Omental fat pad (tissue), 4 donors: ENCODE results near the gene FMN1. TPM values are rescaled to one million over a fixed set of nuclear protein-coding genes. Genes with fewer than 3 reads are reported as not detected.

Source experiments
- ATAC-seq: fragments of 150-250 bp; one replicate; pipeline ENCODE4 v1.9.1; 2016; ENCODE audit warnings: mild to moderate bottlenecking, moderate library complexity; ENCODE audit not compliant: low FRiP score
- DNase-seq: peaks from one replicate; pipeline ENCODE4 v3.0.0-alpha.2; 2019; ENCODE audit warnings: low spot score
- CTCF ChIP-seq, 3 donors: fragments of 450-650 bp; IDR thresholded peaks; one replicate each; pipeline ENCODE4 v1.5.1; 2016 to 2017; ENCODE audit warnings: antibody characterized with exemption in 3 of 3, mild to moderate bottlenecking in 3 of 3, moderate library complexity in 2 of 3
- total RNA-seq, 4 donors: library from RNA; depleted of rRNA; stranded (reverse); fragments of >200 nt; gene quantifications; one replicate each; pipeline ENCODE4 v1.1.0, GENCODE V29; 2016

The FMN1 gene
- total RNA-seq, 4 donors from 2014 or later, result 19.9 to 35.5 (median 28.5) TPM

- TF ChIP-seq CTCF (IDR thresholded peaks at IDR 0.05), result no peak
- DNase-seq (no peak), ATAC-seq (no peak)
These were observed 461.2 kb downstream of the FMN1 start for GRCh38 chr15:32733281-32733680.

GRCh38 chr15:32732574-32733157, 461.8 kb downstream of the FMN1 start:
- ATAC-seq, result no peak
- TF ChIP-seq CTCF (IDR thresholded peaks at IDR 0.05), result no peak
- DNase-seq, result no peak

DNA sequence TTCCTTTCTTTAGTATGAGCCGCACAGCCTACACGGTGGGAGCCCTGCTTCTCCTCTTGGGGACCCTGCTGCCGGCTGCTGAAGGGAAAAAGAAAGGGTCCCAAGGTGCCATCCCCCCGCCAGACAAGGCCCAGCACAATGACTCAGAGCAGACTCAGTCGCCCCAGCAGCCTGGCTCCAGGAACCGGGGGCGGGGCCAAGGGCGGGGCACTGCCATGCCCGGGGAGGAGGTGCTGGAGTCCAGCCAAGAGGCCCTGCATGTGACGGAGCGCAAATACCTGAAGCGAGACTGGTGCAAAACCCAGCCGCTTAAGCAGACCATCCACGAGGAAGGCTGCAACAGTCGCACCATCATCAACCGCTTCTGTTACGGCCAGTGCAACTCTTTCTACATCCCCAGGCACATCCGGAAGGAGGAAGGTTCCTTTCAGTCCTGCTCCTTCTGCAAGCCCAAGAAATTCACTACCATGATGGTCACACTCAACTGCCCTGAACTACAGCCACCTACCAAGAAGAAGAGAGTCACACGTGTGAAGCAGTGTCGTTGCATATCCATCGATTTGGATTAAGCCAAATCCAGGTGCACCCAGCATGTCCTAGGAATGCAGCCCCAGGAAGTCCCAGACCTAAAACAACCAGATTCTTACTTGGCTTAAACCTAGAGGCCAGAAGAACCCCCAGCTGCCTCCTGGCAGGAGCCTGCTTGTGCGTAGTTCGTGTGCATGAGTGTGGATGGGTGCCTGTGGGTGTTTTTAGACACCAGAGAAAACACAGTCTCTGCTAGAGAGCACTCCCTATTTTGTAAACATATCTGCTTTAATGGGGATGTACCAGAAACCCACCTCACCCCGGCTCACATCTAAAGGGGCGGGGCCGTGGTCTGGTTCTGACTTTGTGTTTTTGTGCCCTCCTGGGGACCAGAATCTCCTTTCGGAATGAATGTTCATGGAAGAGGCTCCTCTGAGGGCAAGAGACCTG, 463.5 kb downstream of the FMN1 start:
- TF ChIP-seq CTCF (IDR thresholded peaks at IDR 0.05), result no peak
- DNase-seq, result no peak
- ATAC-seq, result no peak

GRCh38 chr15:32729700-32730395, 464.7 kb downstream of the FMN1 start:
- DNase-seq (no peak), ATAC-seq (no peak)
- TF ChIP-seq CTCF (IDR thresholded peaks at IDR 0.05), result no peak

DNA sequence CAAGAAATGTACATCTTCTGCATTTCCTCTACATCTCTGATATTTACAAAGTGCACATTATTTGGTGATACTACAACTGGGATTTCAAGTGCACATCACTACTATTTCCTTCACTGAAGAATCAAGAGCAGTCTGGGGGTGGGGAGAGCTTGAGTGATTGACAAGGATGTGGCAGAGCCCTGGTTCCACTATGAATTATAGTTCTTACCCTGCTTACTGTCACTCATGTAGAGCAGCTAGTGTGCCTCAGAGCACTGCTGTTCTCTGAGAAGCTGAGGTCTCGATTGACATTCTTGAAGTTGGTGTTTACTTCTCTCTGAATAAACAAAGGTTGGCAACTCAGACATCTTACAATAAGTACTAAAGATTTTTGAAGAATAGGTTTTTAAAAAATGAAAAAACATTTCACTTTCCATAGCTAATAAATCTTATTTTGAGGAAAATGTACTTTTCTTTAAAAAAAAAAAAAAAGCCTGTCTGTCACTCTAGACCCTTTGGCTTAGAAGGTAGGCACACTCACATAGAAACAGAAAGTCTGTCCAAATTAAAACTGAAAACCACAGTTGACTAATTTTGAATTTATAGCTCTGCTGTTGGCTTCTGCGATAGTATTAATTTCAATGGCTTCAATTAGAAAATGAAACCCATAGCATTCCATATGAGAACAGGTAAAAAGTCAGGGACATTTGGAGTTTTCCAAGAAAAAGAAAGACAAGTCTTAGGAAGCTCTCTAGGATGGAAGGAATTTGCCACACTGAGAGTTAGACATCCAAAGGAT, 471.2 kb downstream of the FMN1 start:
- DNase-seq (no peak), ATAC-seq (no peak)
- TF ChIP-seq CTCF (IDR thresholded peaks at IDR 0.05), result no peak

GRCh38 chr15:32722136-32722535, 472.4 kb downstream of the FMN1 start:
- no peak for TF ChIP-seq CTCF (IDR thresholded peaks at IDR 0.05)
- DNase-seq (no peak), ATAC-seq (no peak)
